Muscle of back (tissue), 11 donors: ENCODE measurements around the gene NAMPT. TPM values are rescaled to one million over a fixed set of nuclear protein-coding genes. Genes with fewer than 3 reads are reported as not detected.

ENCODE experiments used
- DNase-seq, 3 donors: peaks; one replicate each; pipeline versions ENCODE4 v3.0.0 to v3.0.0-alpha.2; 2013
- polyA plus RNA-seq, 10 donors: library from polyadenylated mRNA; unstranded; fragments of 120-200 nt; gene quantifications; one replicate each; pipeline ENCODE4 v1.2.1, GENCODE V29; 2013; ENCODE audit not compliant: insufficient read length in 10 of 10

The NAMPT gene
- polyA plus RNA-seq, 10 donors, result 17.7 to 27.3 (median 21.2) TPM

- DNase-seq, result peak in 1 of 3 donors; percentile 12
These were observed 6.8 kb downstream of the NAMPT start for GRCh38 chr7:106277976-106278375.

DNA sequence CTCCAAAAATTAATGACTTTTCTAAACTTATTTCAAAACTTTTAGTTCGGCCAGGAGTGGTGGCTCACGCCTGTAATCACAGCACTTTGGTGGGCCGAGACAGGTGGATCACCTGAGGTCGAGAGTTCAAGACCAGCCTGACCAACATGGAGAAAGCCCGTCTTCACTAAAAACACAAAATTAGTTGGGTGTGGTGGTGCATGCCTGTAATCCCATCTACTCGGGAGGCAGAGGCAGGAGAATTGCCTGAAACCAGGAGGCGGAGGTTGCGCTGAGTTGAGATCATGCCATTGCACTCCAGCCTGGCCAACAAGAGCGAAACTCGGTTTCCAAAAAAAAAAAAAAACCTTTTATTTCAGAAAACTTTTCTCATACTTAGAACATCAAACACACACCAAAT is 8.3 kb downstream of the NAMPT start:
- no peak for DNase-seq

GRCh38 chr7:106273009-106273668 is 11.6 kb downstream of the NAMPT start:
- no peak for DNase-seq

- no peak for DNase-seq
These were observed 14.4 kb downstream of the NAMPT start for GRCh38 chr7:106270122-106270977.

DNA sequence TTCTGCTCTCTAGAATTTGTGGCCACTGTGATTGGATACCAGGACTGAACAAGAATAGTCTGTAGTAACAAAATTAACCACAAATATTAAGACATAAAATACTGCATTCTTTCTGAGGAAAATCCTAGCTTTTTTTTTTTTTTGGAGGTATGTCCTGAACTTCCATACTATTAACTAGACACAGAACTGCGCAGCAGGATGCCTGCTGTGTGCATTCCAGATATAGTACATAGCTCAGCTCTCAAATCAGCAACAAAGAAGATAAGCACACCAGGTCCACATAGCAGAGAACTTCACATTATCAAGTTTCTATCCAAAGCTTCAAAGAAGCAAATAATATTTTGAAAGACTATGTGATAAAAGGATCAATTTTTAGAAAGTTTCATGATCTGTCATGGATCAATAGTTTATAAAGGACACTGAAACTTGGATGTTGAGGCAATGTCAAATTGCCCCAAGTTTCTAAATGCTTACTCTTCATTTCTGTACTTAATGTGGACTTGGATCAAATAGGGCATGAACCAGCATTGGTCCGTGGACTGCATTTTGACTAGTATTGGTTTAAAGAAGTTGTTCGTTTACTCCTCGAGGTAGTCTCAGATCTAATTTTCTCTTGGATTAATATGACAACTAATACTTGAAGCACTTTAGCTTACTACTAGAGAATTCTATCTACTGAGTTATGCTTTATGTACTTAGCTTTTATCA is 15.4 kb downstream of the NAMPT start:
- DNase-seq, result no peak

GRCh38 chr7:106265133-106265532 is 19.6 kb downstream of the NAMPT start:
- DNase-seq, result no peak

- DNase-seq, result no peak
These were observed 22.4 kb downstream of the NAMPT start for GRCh38 chr7:106262221-106262881.

DNA sequence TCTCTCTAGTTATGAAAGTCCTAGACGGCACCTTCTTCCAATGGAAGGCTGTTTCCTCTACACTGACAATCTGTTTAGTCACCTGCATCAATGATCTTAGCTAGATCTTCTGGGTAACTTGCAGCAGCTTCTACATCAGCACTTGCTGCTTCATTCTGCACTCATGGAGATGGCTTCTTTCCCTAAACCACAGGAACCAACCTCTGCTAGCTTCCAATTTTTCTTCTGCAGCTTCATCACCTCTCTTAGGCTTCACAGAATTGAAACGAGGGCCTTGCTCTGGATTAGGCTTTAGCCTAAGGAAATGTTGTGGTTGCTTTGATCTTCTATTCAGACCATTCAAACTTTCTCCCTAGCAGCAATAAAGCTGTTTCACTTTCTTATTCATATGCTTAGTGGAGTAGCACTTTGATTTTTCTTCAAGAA is 24.6 kb downstream of the NAMPT start:
- no peak for DNase-seq

GRCh38 chr7:106258789-106259188 is 26.0 kb downstream of the NAMPT start:
- DNase-seq, result no peak

- no peak for DNase-seq
These were observed 27.0 kb downstream of the NAMPT start for GRCh38 chr7:106257752-106258151.

- no peak for DNase-seq
These were observed 28.6 kb downstream of the NAMPT start for GRCh38 chr7:106256144-106256543.

DNA sequence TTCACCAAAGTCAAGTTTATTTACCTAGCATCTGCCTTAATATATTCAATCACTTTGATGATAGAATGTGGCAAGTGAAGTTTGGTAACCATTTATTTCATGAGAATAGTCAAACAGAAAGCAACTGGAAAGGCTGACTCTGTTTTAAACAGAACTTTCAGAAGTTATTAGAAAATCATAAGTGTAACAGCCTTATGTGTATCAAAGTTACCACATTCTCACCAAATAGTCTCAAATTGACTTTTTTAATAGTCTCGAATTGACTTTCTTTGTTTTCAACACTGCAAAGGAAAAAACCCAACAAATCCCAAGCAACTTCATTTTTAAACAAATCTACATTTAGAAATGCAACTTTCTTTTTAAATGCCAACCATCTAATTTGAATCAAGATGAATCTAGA is 29.5 kb downstream of the NAMPT start:
- DNase-seq, result no peak

DNA sequence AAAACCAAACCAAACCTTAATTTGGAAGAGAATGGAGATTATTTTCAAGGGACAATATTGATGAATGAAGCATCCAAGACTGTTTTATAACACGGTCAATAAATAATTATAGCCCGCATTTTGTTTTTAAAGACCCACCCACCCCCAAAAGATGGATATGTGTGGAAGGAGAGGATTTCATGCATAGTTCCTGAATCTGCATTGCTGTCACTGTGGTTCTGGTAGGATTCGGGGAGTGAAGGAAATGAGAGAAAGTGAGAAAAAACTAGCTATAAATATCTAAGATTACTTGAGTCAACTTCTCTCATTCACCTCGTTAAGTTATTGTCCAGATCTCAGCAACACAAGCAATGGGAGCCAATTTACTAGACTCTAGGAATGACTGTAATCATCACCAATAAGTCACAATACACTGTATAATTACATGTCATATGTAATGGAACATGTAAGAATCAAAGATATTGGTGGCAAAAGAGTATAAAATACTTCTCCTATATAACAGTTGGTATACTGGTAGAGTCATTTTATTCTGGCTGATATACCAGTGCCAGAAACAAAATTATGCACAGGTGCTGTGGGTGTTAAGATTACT is 30.2 kb downstream of the NAMPT start:
- DNase-seq, result no peak

DNA sequence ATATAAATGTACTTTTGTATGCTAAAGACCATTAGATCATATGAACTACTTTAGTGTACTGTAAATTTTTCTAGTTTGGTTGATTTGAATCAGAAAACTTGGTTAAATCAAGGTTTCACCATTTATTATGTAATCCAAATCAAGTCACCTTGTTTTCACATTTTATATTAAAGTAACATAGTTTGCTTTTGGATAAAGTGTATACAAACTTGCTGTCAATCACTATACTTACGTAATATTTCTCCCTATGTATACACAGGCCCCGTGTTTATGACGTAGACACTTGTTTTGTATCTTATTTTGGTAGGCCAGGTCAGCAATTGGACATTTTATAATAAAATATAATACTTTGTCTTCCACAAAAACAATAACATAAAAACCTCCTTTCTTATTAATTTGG is 32.2 kb downstream of the NAMPT start:
- DNase-seq, result no peak

DNA sequence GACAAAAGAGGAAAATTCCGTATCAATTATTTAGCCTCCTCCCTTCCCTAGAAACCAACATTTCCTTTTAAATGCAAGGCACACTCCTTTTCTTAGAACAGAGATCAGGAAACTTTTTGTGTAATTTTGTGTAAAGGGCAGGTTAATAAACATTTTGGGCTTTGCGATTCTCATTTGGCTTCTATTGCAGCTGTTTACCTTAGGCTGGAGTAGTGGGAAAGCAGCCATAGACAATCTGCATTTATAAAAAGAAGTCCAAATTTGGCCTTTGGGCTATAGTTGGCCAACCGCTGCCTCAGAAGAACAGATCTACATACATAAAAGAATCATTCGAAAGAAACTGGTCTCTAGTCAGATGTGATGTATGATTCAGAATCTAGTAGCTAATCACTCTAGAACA is 35.3 kb downstream of the NAMPT start:
- no peak for DNase-seq

DNA sequence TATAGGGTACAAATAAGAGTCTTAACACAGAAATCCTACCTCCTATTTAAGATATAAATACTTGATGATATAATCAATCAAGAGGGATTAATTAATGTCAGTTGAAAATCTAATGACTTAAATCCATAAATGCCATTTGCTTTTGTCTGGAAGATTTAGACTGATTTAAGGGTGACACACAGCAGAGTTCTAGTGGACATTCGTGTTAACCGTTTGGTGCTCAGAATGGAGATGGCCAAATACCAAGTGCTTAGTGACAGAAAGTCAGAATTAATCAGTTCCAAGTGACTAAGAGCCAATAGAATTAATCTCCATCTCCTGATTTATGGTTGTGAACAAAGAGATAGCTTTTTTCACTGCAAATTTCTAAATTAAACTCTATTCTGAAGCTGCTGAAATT is 36.2 kb downstream of the NAMPT start:
- DNase-seq, result no peak

- no peak for DNase-seq
These were observed 36.9 kb downstream of the NAMPT start for GRCh38 chr7:106247841-106248240.

DNA sequence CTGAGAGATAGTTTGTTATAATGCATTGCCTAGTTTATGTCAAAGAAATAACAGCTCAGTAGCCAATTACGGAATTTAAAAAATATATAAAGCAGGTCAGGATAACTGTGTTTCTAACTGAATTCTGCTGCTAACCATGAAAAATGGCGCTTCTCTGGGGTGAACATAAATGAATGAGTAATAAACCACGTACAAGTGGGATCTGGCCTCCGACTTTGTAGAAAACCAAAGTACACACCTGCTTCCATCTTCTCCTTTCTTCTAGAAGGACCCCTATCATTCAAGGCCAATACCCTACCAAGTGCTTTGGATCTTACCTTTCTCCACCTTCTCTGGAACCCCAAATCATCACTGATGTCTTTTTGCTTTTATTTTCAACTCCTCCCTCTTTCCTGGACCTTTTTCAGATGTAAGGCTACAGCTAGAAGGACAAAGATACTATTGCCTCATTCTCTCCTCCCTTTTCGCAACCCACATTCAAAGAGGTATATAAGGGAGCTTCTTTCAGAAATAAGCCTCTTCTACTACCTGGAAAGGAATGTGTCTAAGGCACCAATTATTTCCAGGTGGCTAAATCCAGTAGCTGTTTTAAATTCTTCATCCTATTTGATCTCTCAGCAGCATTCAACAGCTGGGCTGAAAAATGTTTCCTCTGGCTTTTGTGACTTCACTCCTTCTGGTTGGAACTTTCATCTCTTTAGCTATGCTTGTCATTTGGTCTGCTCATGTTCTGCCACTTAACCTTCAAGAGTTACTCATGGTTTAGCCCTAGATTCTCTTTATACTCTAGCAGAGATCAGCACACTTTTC is 37.7 kb downstream of the NAMPT start:
- DNase-seq, result no peak

DNA sequence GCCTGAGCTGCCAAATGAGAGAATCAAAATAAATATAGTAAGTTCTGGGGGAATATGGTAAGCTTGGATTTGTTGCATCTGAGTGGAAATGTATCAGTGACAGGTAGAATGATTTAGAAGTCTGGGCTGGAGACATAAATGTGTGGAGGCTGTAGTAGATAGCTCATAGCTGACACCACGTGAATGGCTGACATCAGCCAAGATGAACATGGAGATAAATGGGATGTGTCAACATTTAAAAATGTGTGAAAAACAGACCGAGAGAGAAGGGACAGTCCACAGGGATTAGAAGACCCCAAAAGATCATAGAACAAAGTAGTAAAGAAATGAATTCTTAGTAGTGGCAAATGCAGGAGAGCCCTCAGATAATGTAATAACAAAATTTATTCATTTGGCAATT is 40.9 kb downstream of the NAMPT start:
- no peak for DNase-seq

- no peak for DNase-seq
These were observed 45.4 kb downstream of the NAMPT start for GRCh38 chr7:106239406-106239805.

DNA sequence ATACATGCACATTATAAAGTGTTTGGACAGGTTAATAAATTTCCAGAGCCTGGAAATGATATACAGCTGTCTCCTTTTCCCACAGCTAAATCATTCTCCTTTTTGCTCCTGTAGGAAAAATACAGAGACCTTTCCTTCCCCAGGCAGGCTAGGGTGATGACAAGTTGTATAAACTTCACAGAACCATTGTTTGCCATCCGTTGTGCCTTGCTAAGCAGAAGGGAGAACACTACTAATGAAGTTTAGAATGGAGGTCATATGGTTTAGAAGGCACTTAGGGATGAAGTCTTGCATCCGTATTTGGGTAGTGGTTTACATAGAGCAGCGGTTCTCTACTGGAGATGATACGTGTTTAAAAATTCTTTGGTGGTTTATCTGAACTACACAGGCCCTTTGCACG is 46.0 kb downstream of the NAMPT start:
- DNase-seq, result no peak
